OCI-LY7 (cell line): Measurements from ENCODE around the gene RMI1. TPM values are rescaled to one million over a fixed set of nuclear protein-coding genes. Genes with fewer than 3 reads are reported as not detected.

Experiments used
- BruUV-seq: library from RNA; stranded (reverse); fragments of 400-500 nt; replicated peaks from 2 replicates; lab custom pipeline; 2021; lab: Mats Ljungman, UMichigan
- CTCF ChIA-PET: fragments of 300-600 bp; sonication (Branson Sonifier 250); formaldehyde crosslinking; loops from one replicate; lab custom pipeline; 2022; ENCODE audit warnings: antibody characterized with exemption; ENCODE audit not compliant: unreplicated experiment; lab: Charles Lee
- POLR2A ChIA-PET: fragments of 300-600 bp; sonication (Branson Sonifier 250); formaldehyde crosslinking; loops from one replicate; lab custom pipeline; 2022; ENCODE audit warnings: antibody characterized with exemption; lab: Charles Lee
- DNase-seq: peaks from one replicate; pipeline ENCODE4 v3.0.0-alpha.2; 2015; ENCODE audit warnings: low spot score
- H2AFZ ChIP-seq: fragments of 200-600 bp; sonication (generic), shearing (Covaris generic); 2 replicates; pipeline ENCODE4 v1.6.1; 2014; ENCODE audit warnings: mild to moderate bottlenecking, antibody characterized with exemption, low read length, moderate library complexity
- H3K27ac ChIP-seq: fragments of 200-600 bp; sonication (generic); 2 replicates; pipeline ENCODE4 v1.5.1; 2014; ENCODE audit warnings: mixed run types, low read depth, mild to moderate bottlenecking, moderate library complexity, low read length, inconsistent platforms; ENCODE audit not compliant: poor library complexity, severe bottlenecking
- H3K36me3 ChIP-seq: fragments of 200-600 bp; sonication (generic); 2 replicates; pipeline ENCODE4 v1.6.1; 2014; ENCODE audit warnings: mild to moderate bottlenecking, antibody characterized with exemption, low read length, moderate library complexity, mixed read lengths; ENCODE audit not compliant: insufficient read depth
- H3K4me1 ChIP-seq: fragments of 200-600 bp; sonication (generic); 2 replicates; pipeline ENCODE4 v1.5.1; 2014; ENCODE audit warnings: mild to moderate bottlenecking, low read length; ENCODE audit not compliant: insufficient read depth, poor library complexity, severe bottlenecking
- H3K4me2 ChIP-seq: fragments of 200-600 bp; sonication (generic); 2 replicates; pipeline ENCODE4 v1.6.1; 2014; ENCODE audit warnings: mild to moderate bottlenecking, low read length
- H3K4me3 ChIP-seq: fragments of 200-600 bp; sonication (generic); 2 replicates; pipeline ENCODE4 v1.5.1; 2014; ENCODE audit warnings: mild to moderate bottlenecking, low read depth, low read length; ENCODE audit not compliant: poor library complexity, severe bottlenecking
- H3K79me2 ChIP-seq: fragments of 200-600 bp; sonication (generic); 2 replicates; pipeline ENCODE4 v1.6.1; 2016; ENCODE audit warnings: low read depth, mild to moderate bottlenecking, low read length, moderate library complexity, mixed read lengths; ENCODE audit not compliant: insufficient read depth
- H3K9me2 ChIP-seq: fragments of 200-600 bp; sonication (generic); 2 replicates; pipeline ENCODE4 v1.6.1; 2016; ENCODE audit warnings: mild to moderate bottlenecking, low read length, mixed read lengths; ENCODE audit not compliant: insufficient read depth
- H3K9me3 ChIP-seq: fragments of 200-600 bp; sonication (generic); 2 replicates; pipeline ENCODE4 v1.6.1; 2014; ENCODE audit warnings: mild to moderate bottlenecking, mixed run types, low read length, mixed read lengths
- H4K20me1 ChIP-seq: fragments of 200-600 bp; sonication (generic); 2 replicates; pipeline ENCODE4 v1.6.1; 2014; ENCODE audit warnings: mild to moderate bottlenecking, antibody characterized with exemption, low read length, moderate library complexity, mixed read lengths; ENCODE audit not compliant: insufficient read depth
- EZH2phosphoT487 ChIP-seq: fragments of 200-600 bp; sonication (generic); IDR thresholded peaks from 2 replicates; pipeline ENCODE4 v1.6.1; 2018; ENCODE audit warnings: low read depth, borderline replicate concordance, mild to moderate bottlenecking, mixed run types, antibody characterized with exemption, low read length, moderate library complexity, mixed read lengths
- intact Hi-C: fragments of 100-400 bp; cut with micrococcal nuclease; formaldehyde crosslinking; loops from one replicate; pipeline ENCODE4 v1.10.0; 2022; ENCODE audit not compliant: unreplicated experiment
- total RNA-seq, 2 experiments: library from RNA; depleted of rRNA in 1 of 2; stranded (reverse); fragments of >200 nt in 1 of 2; shearing (Covaris generic) in 1 of 2; gene quantifications; 2 replicates each; pipeline ENCODE4 v1.2.3, GENCODE V29; 2014 to 2022
- TF ChIP-seq, protein P1 (sequence below): fragments of 200-600 bp; sonication (generic); conservative IDR thresholded peaks from 2 replicates; pipeline ENCODE4 v1.5.1; 2014; ENCODE audit warnings: mild to moderate bottlenecking, antibody characterized with exemption, low read length, moderate library complexity, mixed read lengths

The RMI1 gene
- total RNA-seq, 2 experiments from 2014 or later: 16.7 to 44.3 TPM

- H2AFZ ChIP-seq: no peak overlapping the region
- ChIA-PET POLR2A (interaction anchor here (2.8 kb wide), 1 partner anchor 10 kb away, joined by 14 read pairs; no protein-coding TSS in a partner anchor), CTCF (no interaction called here)
- H3K4me1 ChIP-seq: peaks cover 2% of the 10 kb centered on the region
- H3K4me2 ChIP-seq: no peak overlapping the region
- H3K36me3 ChIP-seq: peaks cover 100% of the 10 kb centered on the region
- no peak overlapping the region for H3K4me3 ChIP-seq
- no peak overlapping the region for H3K27ac ChIP-seq
- no TSS peak for BruUV-seq
- TF ChIP-seq, protein P1, sequence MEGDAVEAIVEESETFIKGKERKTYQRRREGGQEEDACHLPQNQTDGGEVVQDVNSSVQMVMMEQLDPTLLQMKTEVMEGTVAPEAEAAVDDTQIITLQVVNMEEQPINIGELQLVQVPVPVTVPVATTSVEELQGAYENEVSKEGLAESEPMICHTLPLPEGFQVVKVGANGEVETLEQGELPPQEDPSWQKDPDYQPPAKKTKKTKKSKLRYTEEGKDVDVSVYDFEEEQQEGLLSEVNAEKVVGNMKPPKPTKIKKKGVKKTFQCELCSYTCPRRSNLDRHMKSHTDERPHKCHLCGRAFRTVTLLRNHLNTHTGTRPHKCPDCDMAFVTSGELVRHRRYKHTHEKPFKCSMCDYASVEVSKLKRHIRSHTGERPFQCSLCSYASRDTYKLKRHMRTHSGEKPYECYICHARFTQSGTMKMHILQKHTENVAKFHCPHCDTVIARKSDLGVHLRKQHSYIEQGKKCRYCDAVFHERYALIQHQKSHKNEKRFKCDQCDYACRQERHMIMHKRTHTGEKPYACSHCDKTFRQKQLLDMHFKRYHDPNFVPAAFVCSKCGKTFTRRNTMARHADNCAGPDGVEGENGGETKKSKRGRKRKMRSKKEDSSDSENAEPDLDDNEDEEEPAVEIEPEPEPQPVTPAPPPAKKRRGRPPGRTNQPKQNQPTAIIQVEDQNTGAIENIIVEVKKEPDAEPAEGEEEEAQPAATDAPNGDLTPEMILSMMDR: no peak
- no peak for TF ChIP-seq EZH2phosphoT487
- intact Hi-C loops: no loop called here
- no peak for DNase-seq
- H3K9me2 ChIP-seq: no peaks in the 10 kb centered on the region
- peaks cover 76% of the 10 kb centered on the region for H3K79me2 ChIP-seq
- peaks cover 71% of the 10 kb centered on the region for H4K20me1 ChIP-seq
- H3K9me3 ChIP-seq: no peaks in the 10 kb centered on the region
Measured at GRCh38 chr9:83971485-83971884, 9.1 kb upstream of the RMI1 start.

DNA sequence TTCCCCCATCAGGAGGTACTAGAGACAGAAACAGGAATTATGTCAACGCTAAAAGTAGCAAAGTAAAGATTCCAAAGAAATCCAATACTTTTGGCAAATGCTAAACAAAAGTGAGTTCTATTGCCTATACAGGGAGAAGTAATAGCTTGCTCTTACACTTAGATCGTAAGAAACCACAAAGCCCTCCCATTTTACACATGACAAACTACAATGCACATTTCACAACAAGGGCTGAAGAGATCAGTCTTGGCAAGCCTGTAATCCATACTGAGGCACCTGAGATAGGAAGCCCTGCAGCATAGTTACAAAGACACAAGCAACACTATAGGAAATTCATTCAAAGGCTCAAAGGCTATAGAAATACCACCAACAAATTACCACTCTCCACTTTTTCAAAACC lies 8.3 kb upstream of the RMI1 start:
- intact Hi-C loops: no loop called here
- peaks cover 84% of the 10 kb centered on the region for H3K79me2 ChIP-seq
- no peak overlapping the region for H3K4me3 ChIP-seq
- H4K20me1 ChIP-seq: peaks cover 73% of the 10 kb centered on the region
- H3K4me1 ChIP-seq: peaks cover 10% of the 10 kb centered on the region
- H3K27ac ChIP-seq: no peak overlapping the region
- no peak for DNase-seq
- TF ChIP-seq, protein P1: no peak
- ChIA-PET CTCF (no interaction called here), POLR2A (interaction anchor here (2.8 kb wide), 1 partner anchor 11 kb away, joined by 14 read pairs; no protein-coding TSS in a partner anchor)
- BruUV-seq: no TSS peak
- H3K9me3 ChIP-seq: no peaks in the 10 kb centered on the region
- no peak overlapping the region for H3K4me2 ChIP-seq
- no peak overlapping the region for H2AFZ ChIP-seq
- H3K9me2 ChIP-seq: no peaks in the 10 kb centered on the region
- peaks cover 100% of the 10 kb centered on the region for H3K36me3 ChIP-seq

DNA sequence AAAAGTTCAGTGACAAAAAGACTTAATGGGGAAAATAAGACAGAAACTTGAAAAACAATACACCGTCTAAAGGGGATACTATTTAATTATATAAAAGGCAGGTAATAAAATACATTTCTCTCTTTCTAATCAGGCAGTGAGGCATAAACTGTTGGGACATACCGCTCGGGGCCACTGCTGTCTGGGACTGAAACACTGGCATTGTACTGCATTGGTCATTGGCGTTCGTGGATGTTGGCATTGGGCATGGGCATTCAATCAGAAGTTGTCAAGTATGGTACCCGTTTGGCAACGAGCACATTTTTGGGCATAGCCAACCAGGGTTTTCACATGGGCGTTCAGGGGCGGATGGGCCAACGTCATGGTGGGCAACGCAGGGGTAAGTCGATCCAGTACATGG lies 5.3 kb upstream of the RMI1 start:
- no TSS peak for BruUV-seq
- Histone ChIP-seq H3K4me1 (peaks cover 19% of the 10 kb centered on the region), H2AFZ (no peak overlapping the region), H3K4me3 (no peak overlapping the region), H3K27ac (no peak overlapping the region), H3K79me2 (peaks cover 97% of the 10 kb centered on the region), H3K9me2 (no peaks in the 10 kb centered on the region), H3K4me2 (no peak overlapping the region), H3K9me3 (no peaks in the 10 kb centered on the region), H3K36me3 (peaks cover 97% of the 10 kb centered on the region), H4K20me1 (peaks cover 82% of the 10 kb centered on the region)
- no peak for TF ChIP-seq EZH2phosphoT487
- TF ChIP-seq, protein P1: no peak
- ChIA-PET POLR2A (interaction anchor here (1.5 kb wide), 1 partner anchor 17 kb away, joined by 3 read pairs; no protein-coding TSS in a partner anchor), CTCF (no interaction called here)
- DNase-seq: no peak
- intact Hi-C loops: no loop called here
